SK-N-DZ (cell line): ENCODE results near the gene IFRD2.
A peak's percentile ranks its signal among the peaks of the same experiment; 100 is the strongest.
"Not testable (repeated sequence)": the region's sequence is repeated elsewhere in the genome, so short reads cannot be mapped to it uniquely, and the experiment has no call there.

Source experiments
- DNase-seq: peaks from one replicate; pipeline ENCODE4 v3.0.0-alpha.2; 2015; ENCODE audit warnings: low spot score

Gene IFRD2

DNA sequence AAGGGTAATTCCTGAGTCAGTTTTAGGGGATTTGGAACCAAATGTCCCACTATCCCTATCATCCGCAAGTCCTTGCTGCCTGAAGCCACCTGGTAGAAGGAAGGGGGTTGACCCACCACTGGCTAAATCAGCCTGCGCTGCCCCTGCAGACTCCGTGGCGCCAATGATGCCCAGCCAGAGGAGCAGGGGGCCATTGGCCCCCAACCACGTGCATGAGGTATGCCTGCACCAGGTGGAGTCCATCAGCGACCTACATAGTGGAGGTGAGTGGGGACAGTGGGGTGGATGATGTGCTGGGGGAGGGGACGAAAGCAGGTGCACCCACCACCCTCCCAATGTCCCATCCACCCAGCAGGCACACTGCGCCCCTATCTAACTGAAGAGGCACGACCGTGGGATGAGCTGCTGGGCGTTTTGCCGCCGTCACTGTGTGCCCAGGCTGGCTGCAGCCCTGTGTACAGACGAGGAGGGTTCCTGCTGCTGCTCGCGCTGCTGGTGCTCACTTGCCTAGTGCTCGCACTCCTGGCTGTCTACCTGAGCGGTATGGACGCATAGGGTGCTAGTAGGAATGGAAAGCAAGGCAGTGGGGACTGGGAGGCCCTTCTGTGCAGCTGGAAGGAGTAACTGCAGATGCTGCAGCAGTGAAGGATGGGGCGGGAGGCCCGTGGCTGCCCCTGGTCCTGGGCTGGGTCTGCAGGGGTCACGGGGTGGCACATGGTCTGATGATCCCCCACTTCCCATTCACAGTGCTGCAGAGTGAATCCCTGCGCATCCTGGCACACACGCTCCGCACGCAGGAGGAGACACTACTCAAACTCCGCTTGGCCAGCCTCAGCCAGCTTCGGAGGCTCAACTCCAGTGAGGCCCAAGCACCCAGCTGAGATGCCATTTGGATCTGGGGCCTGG lies 5.7 kb downstream of the IFRD2 start:
- DNase-seq = no peak

DNA sequence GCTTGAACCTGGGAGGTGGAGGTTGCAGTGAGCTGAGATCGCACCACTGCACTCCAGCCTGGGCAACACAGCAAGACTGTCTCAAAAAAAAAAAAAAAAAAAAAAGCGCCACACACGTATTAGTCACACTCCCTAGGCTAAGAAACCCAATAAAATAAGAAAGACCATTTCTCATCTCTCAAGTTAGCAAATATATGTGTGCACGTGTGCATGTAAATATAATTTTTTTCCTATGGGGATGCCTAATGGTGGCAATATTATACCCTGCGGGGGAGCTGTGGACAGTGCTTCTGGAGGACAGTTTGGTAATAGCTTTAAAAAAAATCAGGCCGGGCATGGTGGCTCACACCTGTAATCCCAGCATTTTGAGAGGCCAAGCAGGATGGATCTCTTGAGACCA lies 8.1 kb downstream of the IFRD2 start:
- DNase-seq = not testable (repeated sequence)

DNA sequence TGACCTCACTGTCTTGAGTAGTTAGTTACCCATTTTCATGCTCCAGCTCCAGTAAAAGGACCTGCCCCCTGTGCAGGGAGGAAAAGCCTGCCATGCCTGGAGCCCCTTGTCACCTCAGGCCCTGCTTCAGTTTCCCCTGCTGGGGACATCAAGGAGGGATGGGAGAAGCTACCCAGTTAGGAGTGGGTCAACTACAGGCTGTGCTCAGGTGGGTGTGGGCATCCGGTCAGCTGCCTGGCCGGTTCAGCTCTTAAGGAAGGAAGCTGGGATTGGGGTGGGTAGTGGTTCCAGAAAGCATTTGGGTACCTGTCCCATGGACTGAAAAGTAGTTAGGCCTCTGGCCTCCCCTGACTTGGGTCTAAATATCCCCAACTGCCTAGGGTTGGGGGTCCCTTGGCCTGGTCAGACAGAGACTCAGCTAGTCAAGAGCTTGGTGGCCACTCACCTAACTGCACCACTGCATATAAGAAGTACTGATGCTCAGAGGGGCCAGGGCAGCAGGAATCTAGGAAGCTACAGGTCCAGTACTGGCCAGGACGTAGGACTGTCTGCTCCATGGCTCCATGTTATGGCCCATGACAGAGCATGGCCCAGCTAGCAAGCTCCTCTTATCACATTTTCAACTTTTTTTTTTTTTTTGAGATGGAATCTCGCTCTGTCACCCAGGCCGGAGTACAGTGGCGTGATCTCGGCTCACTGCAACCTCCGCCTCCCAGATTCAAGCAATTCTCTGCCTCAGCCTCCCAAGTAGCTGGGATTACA lies 12.8 kb downstream of the IFRD2 start:
- no peak for DNase-seq

DNA sequence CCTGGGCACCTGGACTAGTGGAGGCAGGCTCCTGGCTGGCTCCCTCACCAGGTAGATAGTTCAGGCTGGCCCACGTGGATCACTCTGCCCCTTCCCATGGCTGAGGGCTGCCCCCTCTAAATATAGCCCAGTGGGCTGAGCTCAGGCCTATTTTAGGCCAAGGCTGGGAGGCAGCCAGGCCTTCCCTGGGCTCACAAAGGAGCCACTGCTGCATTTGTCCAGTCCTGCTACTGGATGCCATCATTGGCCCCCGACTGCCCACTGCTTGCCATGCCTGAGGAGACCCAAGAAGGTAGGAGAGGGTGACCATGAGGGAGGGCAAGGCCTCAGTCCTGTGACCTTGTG lies 13.4 kb downstream of the IFRD2 start, which contains the start of gene LSMEM2:
Gene LSMEM2, plus strand, starts transcription at position 208 of the 345 bp plus-strand sequence. Its CDS starts 27 bp downstream, at position 235.
- no peak for DNase-seq

DNA sequence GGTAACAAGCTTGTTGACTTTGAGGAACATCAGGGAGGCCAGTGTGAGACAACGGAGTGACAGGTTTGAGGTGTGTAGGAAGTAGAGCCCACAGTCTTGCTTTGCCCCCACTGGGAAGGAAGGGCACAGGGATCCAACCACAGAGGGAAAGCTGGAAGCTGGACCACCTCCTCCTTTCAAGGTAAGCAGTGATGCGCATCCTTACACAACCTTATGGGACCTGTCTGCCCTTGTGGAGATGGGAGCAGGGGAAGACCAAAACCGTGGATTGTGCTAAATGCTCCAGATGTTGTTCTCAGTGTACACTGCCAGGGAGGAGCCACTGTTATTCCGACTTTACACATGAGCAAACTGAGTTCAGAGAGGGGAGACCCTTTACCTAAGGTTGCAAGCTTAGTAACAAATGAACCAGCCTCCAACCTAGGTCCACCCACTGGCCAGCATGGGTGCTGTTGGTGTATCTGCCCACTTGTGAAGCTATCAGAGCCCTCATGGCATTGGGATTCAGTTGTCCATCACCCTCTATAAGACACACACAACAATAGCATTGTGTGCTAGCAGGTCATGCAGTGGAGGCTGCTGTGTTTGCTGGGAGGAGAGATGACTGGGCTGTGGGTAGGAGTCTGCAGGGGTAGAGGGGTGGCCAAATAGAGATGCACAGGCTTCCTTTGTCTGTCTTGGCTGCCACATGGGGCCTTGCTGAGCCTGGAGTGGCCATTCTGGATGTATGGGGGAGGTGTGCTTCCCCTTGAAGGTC lies 13.9 kb downstream of the IFRD2 start:
- DNase-seq = no peak

DNA sequence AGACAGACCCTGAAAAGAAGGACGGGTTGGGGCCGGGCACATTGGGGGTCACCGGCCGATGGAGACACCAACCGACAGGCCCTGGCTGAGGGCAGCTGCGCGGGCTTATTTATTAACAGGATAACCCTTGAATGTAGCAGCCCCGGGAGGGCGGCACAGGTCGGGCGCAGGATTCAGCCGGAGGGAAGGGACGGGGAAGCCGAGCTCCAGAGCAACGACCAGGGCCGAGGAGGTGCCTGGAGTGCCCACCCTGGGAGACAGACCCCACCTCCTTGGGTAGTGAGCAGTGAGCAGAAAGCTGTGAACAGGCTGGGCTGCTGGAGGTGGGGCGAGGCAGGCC lies 15.5 kb downstream of the IFRD2 start:
- no peak for DNase-seq

DNA sequence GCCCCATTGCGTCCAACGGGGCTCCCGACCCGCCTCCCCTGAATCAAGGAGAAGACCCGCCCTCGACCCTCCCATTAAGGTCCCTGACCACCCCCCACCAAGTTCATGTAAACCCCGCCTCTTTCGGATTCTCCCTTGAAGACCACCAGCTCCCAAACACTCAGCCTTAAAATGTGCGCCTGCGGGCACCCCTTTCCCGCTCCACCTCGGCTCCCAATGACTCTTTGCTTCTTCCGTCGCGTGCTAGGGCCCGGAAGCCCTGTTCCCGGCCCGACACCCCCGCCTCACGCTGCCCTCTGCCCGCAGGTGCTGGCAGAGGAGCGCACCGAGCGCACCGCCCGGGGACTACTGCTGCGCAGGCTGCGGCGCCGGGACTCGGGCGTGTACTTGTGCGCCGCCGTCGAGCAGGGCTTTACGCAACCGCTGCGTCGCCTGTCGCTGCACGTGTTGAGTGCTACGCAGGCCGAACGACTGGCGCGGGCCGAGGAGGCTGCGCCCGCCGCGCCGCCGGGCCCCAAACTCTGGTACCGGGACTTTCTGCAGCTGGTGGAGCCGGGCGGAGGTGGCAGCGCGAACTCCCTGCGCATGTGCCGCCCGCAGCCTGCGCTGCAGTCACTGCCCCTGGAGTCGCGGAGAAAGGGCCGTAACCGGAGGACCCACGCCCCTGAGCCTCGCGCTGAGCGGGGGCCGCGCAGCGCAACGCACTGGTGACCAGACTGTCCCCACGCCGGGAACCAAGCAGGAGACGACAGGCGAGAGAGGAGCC lies 16.1 kb downstream of the IFRD2 start:
- DNase-seq = no peak

DNA sequence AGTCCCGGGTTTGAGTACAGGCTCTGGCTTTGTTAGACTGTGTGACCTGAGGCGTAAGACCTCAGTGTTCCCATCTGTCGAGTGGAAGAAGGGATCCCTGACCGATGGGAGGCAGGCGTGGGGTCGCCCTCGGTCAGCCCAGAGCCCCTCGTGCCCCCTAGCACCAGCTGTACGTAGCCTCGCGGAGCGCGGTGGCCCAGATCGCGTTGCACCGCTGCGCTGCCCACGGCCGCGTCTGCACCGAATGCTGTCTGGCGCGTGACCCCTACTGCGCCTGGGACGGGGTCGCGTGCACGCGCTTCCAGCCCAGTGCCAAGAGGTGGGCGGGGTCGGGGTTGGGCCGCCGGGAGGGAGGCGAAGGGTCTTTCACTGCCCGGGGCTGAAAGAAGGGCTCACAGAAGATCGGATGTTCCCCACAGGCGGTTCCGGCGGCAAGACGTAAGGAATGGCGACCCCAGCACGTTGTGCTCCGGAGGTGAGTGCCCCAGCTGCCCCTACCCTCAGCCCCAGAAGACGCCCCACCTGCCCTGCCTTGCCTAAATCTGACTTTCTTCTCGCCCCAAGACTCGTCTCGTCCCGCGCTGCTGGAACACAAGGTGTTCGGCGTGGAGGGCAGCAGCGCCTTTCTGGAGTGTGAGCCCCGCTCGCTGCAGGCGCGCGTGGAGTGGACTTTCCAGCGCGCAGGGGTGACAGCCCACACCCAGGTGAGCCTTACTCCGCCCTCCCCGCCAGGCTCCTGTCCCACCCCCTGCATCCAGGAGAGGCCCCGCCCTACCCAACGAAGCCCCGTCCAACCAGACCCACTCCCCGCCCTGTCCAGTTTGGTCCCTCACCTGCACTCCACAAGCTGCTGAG lies 16.9 kb downstream of the IFRD2 start:
- no peak for DNase-seq

DNA sequence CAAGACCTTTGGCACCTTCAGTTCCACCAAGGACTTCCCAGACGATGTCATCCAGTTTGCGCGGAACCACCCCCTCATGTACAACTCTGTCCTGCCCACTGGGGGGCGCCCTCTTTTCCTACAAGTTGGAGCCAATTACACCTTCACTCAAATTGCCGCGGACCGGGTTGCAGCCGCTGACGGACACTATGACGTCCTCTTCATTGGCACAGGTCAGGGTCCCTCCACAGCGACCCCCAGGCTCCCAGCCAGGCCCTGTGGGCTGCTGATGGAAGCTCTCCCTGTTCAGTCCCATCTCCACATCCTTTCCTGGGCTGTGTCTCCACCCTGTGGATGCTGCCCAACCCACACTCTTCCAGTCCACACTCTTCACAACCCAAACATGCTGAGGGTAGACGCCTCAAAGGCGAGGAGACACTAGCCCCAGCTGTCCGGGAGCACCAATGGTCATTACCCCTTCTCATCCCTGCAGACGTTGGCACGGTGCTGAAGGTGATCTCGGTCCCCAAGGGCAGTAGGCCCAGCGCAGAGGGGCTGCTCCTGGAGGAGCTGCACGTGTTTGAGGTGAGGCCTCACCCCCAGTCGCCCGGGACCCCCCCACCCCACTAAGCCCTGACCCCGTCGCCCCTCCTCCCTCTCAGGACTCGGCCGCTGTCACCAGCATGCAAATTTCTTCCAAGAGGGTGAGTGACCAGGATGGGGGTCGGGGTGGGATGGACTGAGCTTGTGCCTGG lies 17.7 kb downstream of the IFRD2 start:
- DNase-seq = peak; percentile 60

DNA sequence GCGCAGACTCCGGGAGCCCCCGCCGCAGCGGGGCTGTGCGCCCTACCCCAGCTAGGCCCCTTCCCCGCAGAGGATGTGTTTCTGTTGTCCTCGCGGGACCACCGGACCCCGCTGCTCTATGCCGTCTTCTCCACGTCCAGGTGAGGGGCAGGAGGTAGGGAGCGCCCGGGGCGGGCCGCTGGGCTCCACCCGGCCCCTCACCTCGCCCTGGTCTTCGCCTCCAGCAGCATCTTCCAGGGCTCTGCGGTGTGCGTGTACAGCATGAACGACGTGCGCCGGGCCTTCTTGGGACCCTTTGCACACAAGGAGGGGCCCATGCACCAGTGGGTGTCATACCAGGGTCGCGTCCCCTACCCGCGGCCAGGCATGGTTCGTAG lies 18.6 kb downstream of the IFRD2 start:
- no peak for DNase-seq

DNA sequence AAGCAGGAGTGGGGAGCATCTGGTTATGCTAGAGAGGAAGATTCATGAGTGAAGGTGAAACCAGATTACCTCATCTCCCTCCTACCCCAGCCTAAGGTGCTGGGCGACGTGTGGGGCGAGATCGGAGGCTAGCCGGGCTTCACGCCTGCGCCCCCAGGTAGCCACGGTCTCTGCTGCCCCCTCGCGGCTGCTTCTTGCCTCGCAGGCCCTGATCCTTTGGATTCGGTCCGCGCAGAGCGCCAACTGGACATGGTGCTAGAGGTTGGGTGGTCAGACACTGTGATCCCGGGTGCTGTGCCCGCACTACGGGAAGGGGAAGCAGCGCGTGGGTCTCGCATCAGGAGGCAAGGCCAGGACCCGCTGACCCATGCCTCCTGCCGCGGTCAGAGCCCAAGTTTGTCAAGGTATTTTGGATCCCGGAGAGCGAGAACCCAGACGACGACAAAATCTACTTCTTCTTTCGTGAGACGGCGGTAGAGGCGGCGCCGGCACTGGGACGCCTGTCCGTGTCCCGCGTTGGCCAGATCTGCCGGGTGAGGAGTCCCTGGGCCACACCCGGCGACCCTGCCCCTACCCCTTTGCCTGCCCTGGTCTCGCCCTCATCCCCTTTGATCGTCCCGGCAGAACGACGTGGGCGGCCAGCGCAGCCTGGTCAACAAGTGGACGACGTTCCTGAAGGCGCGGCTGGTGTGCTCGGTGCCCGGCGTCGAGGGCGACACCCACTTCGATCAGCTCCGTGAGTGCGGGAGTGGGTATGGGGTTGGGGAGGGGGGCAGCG lies 19.1 kb downstream of the IFRD2 start:
- DNase-seq = peak; percentile 68

DNA sequence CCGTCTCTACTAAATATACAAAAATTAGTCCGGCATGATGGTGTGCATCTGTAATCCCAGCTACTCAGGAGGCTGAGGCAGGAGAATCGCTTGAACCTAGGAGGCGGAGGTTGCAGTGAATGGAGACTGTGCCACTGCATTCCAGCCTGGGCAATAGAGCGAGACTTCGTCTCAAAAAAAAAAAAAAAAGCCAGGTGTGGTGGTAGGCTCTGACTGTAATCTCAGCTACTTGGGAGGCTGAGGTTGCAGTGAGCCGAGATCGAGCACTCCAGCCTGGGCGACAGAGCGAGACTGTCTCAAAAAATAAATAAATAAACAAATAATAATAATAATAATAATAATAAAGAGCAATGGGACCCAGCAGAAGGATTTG lies 19.7 kb downstream of the IFRD2 start:
- DNase-seq = not testable (repeated sequence)

DNA sequence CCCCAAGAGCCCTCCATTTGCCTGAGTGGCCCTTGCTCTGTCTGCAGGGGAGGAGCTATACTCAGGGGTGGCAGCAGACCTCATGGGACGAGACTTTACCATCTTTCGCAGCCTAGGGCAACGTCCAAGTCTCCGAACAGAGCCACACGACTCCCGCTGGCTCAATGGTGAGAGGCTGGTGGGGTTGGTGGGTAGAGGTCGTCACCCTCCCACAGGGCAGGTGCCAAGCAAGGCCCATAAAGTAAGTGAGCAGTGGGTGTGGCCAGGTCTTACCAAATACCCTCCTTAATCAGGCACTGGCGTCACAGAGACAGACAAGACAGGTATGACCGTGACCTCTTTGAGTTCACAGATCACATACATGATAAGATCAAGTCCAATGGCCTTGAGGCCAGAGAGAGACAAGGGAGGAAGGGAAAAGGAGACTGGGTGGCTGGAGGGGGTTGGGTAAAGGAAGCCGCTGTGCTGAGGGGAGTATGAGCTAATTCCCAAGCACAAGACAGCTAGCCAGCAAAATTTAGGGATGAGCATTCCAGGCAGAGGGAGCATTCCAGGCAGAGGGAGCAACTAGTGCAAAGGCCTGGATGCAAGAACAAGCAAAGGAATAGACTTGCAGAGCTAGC lies 20.8 kb downstream of the IFRD2 start:
- no peak for DNase-seq

DNA sequence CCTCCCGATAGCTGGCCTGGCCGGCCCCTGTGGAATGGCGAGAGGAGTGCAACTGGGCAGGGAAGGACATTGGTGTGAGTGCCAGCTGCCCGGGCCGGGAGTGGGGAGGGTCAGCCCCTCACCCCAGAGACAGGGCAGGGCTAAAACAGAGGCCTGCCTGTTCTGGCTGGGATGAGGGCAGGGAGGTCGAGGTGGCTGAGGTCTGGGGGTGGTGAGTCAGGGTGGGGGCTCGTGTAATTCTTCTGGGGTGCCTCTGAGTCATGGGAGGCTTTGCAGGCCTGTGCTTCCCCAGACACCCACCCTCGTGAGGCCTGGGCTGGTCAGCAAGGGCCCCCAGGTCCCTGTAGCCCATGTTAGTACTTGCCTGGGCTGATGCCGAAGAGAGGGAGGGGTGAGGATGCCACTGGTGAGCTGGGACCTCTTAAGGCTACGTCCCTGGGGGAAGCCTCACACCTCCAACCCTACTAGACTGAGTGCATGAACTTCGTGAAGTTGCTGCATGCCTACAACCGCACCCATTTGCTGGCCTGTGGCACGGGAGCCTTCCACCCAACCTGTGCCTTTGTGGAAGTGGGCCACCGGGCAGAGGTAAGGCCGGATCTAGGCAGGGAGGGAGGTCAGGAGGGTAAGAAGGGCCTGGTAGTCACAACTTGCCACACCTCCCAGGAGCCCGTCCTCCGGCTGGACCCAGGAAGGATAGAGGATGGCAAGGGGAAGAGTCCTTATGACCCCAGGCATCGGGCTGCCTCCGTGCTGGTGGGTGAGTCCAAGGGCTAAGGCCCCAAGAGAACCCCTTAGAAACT lies 21.6 kb downstream of the IFRD2 start:
- DNase-seq = no peak

DNA sequence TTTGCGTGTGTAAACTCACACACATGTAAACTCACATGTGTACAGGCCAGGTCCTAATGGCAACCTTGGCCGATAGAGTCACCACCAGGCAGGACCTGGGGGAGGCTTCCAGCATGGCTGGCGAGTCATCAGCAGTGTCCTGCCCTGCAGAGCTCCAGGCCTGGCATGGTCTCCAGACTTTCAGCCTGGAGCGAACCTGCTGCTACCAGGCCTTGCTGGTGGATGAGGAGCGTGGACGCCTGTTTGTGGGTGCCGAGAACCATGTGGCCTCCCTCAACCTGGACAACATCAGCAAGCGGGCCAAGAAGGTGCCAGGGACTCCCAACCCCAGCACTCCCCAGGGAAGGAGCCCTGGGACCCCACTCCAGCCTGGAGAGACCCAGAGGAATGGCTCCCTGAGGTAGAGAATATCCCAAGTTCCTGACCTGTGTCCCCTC lies 22.2 kb downstream of the IFRD2 start:
- no peak for DNase-seq

DNA sequence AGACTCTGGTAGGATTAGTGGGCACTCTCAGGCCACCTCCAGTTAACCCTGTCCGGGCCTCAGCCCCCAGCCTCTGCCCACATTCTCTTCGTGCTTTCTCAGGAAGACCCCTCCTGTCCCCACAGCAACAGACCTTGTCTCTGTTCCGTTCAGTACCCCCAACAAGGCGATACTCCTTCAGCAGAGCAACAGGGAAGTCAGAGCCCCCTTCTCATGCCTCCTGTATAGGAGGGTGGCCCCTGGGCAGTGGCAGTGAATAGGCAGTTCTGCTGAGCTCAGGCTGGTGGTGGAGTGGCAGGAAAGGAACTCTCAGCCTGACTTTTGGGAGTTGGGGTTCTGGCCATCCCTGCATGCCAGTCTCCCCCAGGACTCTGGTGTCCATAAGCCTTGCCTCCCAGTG lies 22.8 kb downstream of the IFRD2 start:
- DNase-seq = no peak

DNA sequence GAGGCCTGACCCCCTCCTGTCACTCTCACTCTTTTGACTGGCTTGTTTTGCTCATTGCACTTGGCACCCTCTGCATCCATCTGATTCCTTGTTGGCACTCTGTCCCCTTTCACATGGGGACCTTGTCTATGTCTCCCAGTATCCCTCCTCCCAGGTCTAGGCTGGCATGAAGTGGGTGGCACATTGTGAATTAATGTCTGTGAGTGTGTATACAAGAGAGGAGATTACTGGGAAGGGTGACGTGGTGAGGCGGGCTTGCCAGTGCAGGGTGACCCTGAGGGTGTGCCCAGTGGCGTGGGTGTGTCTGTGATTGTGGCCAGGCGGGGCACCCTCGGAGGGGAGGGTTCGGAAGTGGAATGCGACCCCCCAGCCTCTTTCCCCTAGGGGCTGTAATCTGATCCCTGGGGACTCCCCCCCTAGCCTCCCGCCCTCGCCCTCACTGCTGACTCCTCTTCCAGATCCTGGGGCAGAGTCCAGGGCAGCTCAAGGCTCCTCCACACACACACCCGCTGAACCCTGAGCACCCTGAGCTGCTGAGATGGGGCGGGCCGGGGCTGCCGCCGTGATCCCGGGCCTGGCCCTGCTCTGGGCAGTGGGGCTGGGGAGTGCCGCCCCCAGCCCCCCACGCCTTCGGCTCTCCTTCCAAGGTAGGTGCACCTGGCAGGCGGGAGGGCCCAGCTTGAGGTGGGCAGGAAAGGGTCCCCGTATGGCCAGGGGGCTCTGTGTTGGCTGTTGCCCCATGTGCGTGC lies 23.4 kb downstream of the IFRD2 start, which contains the start of gene SEMA3B:
Gene SEMA3B, plus strand, starts transcription at position 445 of the 749 bp plus-strand sequence. Its CDS starts 94 bp downstream, at position 539.
- no peak for DNase-seq
